Epithelial cell of proximal tubule (primary cell): ENCODE data around the gene DENND6B. TPM values are rescaled to one million over a fixed set of nuclear protein-coding genes. Genes with fewer than 3 reads are reported as not detected.
"Not testable (repeated sequence)": the region's sequence is repeated elsewhere in the genome, so short reads cannot be mapped to it uniquely, and the experiment has no call there.

Source experiments
- DNase-seq: peaks from one replicate; pipeline ENCODE4 v3.0.0-alpha.2; 2011; ENCODE audit warnings: low read depth
- H3K4me3 ChIP-seq: 2 replicates; pipeline ENCODE4 v1.5.1; 2011; ENCODE audit warnings: low read depth, mild to moderate bottlenecking, low read length
- total RNA-seq: library from RNA; depleted of rRNA; stranded (reverse); fragments of >200 nt; gene quantifications from 2 replicates; pipeline ENCODE4 v1.2.3, GENCODE V29; 2015
- TF ChIP-seq, protein P1 (sequence below): conservative IDR thresholded peaks from 2 replicates; pipeline ENCODE4 v1.5.1; 2012; ENCODE audit warnings: low read depth, mild to moderate bottlenecking, low read length

DENND6B gene
- total RNA-seq, 1 donor from 2014 or later: 4.4 TPM

DNA sequence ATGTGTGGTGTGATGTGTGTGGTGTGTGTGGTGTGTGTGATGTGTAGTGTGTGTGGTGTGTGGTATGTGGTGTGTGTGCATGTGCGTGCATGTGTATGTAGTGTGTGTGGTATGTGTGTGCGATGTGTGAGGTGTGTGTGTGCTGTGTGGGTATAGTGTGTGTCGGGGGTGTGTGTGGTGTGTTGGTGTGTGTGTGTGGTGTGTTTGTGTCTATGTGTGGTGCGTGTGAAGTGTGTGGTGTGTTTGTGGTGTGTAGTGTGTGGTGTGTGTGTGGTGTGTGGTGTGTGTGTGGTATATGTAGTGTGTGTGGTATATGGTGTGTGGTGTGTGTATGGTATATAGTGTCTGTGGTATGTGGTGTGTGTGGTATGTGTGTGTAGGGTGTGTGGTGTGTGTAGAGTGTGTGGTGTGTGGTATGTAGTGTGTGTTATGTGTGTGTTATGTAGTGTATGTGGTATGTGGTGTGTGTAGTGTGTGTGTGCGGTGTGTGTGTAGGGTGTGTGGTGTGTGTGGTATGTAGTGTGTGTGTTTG, 11.3 kb upstream of the DENND6B start:
- H3K4me3 ChIP-seq: no peak overlapping the region
- TF ChIP-seq, protein P1, sequence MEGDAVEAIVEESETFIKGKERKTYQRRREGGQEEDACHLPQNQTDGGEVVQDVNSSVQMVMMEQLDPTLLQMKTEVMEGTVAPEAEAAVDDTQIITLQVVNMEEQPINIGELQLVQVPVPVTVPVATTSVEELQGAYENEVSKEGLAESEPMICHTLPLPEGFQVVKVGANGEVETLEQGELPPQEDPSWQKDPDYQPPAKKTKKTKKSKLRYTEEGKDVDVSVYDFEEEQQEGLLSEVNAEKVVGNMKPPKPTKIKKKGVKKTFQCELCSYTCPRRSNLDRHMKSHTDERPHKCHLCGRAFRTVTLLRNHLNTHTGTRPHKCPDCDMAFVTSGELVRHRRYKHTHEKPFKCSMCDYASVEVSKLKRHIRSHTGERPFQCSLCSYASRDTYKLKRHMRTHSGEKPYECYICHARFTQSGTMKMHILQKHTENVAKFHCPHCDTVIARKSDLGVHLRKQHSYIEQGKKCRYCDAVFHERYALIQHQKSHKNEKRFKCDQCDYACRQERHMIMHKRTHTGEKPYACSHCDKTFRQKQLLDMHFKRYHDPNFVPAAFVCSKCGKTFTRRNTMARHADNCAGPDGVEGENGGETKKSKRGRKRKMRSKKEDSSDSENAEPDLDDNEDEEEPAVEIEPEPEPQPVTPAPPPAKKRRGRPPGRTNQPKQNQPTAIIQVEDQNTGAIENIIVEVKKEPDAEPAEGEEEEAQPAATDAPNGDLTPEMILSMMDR: no peak
- DNase-seq: no peak

DNA sequence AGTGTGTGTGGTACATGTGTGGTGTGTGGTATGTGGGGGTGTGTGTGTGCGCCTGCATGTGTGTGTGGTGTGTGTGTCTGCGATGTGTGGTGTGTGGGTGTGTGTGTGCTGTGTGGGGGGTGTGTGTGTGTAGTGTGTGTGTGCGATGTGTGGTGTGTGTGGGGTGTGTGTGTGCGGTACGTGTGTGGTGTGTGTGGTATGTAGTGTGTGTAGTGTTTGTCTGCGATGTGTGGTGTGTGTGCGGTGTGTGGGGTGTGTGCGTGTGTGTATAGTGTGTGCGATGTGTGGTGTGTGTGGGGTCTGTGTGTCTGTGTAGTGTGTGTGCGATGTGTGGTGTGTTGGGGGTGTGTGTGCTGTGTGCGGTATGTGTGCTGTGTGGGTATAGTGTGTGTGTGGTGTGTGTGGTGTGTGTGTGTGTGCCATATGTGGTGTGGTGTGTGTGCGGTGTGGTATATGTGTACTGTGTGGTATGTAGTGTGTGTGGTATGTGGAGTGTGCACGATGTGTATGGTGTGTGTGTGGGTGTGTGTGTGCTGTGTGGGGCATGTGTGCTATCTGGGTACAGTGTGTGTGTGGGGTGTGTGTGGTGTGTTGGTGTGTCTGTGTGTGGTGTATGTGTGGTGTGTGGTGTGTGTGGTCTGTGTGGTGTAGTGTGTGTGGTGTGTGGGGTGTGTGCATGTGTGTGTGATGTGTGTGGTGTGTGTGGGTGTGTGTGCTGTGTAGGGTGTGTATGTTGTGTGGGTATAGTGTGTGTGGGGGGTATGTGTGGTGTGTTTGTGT, 10.6 kb upstream of the DENND6B start:
- no peak for DNase-seq
- TF ChIP-seq, protein P1: no peak
- H3K4me3 ChIP-seq: no peak overlapping the region

DNA sequence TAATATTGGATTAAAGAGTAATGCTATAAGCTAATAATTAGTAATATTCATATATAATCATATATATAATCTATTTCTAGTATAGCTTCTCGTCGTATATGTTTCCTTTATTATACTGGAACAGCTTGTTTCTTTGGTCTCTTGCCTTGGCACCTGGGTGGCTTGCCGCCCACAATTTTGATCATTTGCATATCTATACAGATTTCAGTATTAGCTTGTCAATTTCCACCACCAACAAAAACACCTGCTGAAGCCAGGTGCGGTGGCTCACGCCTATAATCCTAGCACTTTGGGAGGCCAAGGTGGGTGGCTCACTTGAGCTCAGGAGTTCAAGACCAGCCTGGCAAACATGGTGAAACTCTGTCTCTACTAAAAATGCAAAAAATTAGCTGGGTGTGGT, 7.6 kb upstream of the DENND6B start:
- H3K4me3 ChIP-seq, DNase-seq: not testable (repeated sequence)

DNA sequence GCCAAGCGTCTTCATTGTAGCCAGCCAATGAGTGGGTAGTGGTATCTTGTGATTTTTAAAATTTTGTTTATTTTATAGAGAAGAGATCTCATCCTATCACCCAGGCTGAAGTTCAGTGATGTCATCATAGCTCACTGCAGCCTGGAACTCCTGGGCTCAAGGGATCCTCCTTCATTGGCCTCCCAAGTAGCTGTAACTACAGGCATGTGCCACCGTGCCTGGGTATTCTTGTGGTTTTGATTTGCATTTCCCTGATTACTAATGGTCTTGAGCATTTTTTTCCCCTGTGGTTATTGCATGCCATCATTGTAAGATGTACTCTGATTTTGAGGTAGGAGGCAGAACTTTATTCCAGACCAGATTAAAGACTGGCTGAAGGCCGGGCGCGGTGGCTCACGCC, 2.4 kb upstream of the DENND6B start:
- no peak overlapping the region for H3K4me3 ChIP-seq
- DNase-seq: peak; percentile 36
- TF ChIP-seq, protein P1: no peak

DNA sequence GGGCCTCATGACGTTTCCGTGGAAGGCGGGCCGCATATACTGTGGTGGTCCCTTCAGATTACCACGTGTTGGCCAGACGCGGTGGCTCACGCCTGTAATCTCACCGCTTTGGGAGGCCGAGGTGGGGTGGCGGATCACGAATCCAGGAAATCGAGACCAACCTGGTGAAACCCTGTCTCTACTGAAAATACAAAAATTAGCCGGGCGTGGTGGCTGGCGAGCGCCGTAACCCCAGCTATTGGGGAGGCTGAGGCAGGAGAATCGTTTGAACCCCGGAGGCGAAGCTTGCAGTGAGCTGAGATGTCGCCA, 853 bp upstream of the DENND6B start:
- TF ChIP-seq, protein P1: no peak
- peak overlapping the region; percentile 79 for H3K4me3 ChIP-seq
- no peak for DNase-seq

DNA sequence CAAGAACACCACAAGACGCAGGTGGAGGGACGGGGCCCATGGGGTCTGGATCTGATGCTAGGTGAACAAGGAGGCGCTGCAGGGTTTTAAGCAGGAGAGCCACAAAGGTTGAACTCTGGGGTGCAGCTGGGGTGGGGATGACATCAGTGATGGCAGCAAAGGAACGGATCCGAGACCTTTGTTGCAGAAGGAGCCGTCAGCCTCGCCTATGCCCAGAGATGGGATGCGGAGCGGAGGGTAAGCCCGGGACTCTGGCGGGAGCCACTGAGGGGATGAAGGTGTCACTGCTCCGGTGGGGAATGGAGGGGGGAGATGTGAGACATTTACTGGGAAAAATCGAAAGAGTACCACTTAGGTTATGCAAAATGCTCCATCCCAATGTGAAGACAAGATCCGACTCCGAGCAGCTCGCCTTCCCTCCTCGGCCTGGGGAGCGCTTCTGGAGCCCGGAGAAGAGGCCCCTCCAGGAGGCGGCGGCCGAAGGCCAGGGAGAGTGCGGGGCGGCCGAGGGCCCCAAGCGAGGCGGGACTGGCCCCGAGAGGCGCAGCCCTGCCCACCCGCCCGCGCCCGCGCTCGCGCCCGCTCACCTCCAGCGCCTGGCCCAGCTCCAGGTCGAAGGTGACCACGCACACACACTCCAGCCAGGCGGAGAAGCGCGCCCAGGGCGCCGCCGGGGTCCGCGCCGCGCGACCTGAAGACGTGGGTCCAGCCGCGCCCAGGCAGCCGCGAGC, 422 bp downstream of the DENND6B start:
- H3K4me3 ChIP-seq: peak overlapping the region; percentile 62
- DNase-seq: no peak
- TF ChIP-seq, protein P1: no peak

DNA sequence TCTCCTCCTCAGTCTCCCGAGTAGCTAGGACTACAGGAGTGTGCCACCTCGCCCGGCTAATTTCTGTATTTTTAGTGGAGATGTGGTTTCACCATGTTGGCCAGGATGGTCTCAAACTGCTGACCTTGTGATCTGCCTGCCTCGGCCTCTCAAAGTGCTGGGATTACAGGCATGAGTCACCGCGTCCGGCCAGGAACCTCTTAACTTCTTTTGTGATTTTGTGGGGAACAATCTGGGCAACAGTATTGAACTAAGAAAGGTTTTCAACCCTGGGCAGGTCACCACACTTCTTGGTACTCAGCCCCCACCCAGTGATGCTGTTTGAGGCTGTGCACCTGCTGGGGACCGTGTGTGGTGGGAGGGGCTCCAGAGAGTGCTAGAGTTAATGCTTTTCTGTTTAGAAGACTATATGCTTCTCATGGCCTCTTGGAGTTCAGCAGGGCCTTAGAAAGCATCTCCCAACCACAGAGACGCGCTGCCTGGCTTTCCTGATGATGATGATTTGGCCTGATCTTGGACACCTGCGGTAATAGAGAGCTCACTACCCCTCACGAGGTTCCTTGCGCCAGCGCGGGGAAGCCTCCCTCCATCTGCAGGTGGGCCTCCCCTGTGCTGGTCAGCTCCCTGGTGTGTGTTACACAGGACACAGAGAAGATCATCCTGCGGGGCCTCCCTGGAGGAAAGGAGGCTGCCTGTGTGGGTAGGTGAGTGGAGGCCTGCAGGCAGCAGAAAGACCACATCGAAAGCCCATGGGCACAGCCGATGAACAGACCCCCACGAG, 1.2 kb downstream of the DENND6B start:
- TF ChIP-seq, protein P1: no peak
- no peak for DNase-seq
- H3K4me3 ChIP-seq: peak overlapping the region; percentile 62
